Activated naive CD4-positive, alpha-beta T cell treated with anti-CD3 and anti-CD28 coated beads for 36 hours (primary cell): ENCODE measurements around the gene FAM8A1. TPM values are rescaled to one million over a fixed set of nuclear protein-coding genes. Genes with fewer than 3 reads are reported as not detected.

ENCODE experiments used
- CTCF ChIA-PET: fragments of 350-600 bp; sonication (Branson Sonifier 250); formaldehyde crosslinking; loops from one replicate; lab custom pipeline; 2021; ENCODE audit warnings: antibody characterized with exemption; lab: Charles Lee
- DNase-seq: peaks from one replicate; pipeline ENCODE4 v3.0.0-alpha.2; 2020
- H3K27ac Mint-ChIP-seq: one replicate; pipeline ENCODE4 v1.8.0; 2021; ENCODE audit warnings: mild to moderate bottlenecking, mixed read lengths
- H3K27me3 Mint-ChIP-seq: one replicate; pipeline ENCODE4 v1.8.0; 2021; ENCODE audit warnings: low read depth, mixed read lengths
- H3K36me3 Mint-ChIP-seq: one replicate; pipeline ENCODE4 v1.8.0; 2021; ENCODE audit warnings: low read depth, mixed read lengths
- H3K4me1 Mint-ChIP-seq: one replicate; pipeline ENCODE4 v1.8.0; 2021; ENCODE audit warnings: low read depth, mixed read lengths
- H3K4me3 Mint-ChIP-seq: one replicate; pipeline ENCODE4 v1.8.0; 2021; ENCODE audit warnings: mild to moderate bottlenecking, moderate library complexity, mixed read lengths
- H3K9me3 Mint-ChIP-seq: one replicate; pipeline ENCODE4 v1.8.0; 2021; ENCODE audit warnings: mixed read lengths
- intact Hi-C: fragments of 100-400 bp; cut with micrococcal nuclease; formaldehyde crosslinking; loops from one replicate; pipeline ENCODE4 v1.15.1; 2023
- total RNA-seq, 2 experiments: library from RNA; stranded (reverse); gene quantifications; one replicate each; pipeline ENCODE4 v1.2.3, GENCODE V29; 2021

FAM8A1 gene
- total RNA-seq, 2 experiments from 2014 or later = 2.9 to 3.0 TPM

GRCh38 chr6:17606606-17607005 lies 6.5 kb downstream of the FAM8A1 start:
- CTCF ChIA-PET = interaction anchor here (0.6 kb wide), 2 partner anchors 35 to 333 kb away, joined by 3 read pairs; no protein-coding TSS in a partner anchor

GRCh38 chr6:17610835-17611234 lies 10.7 kb downstream of the FAM8A1 start:
- intact Hi-C loops = loop anchor here (5.0 kb wide), 1 partner anchor 41 kb away; no protein-coding TSS in a partner anchor
- Mint-ChIP-seq H3K27ac (no peak overlapping the region), H3K36me3 (peaks cover 12% of the 10 kb centered on the region), H3K9me3 (no peaks in the 10 kb centered on the region), H3K27me3 (no peaks in the 10 kb centered on the region), H3K4me1 (no peaks in the 10 kb centered on the region), H3K4me3 (no peak overlapping the region)
- CTCF ChIA-PET = no interaction called here
- no peak for DNase-seq

More at GRCh38 chr6:17606606-17607005, 6.5 kb downstream of the FAM8A1 start:
- Mint-ChIP-seq H3K27ac (no peak overlapping the region), H3K4me3 (no peak overlapping the region), H3K36me3 (peaks cover 4% of the 10 kb centered on the region), H3K4me1 (peaks cover 23% of the 10 kb centered on the region), H3K27me3 (no peaks in the 10 kb centered on the region), H3K9me3 (no peaks in the 10 kb centered on the region)
- DNase-seq = no peak
- intact Hi-C loops = no loop called here

GRCh38 chr6:17612048-17612447 lies 11.9 kb downstream of the FAM8A1 start:
- no peaks in the 10 kb centered on the region for H3K9me3 Mint-ChIP-seq
- no peak overlapping the region for H3K27ac Mint-ChIP-seq
- intact Hi-C loops = loop anchor here (5.0 kb wide), 1 partner anchor 40 kb away; no protein-coding TSS in a partner anchor
- H3K27me3 Mint-ChIP-seq = no peaks in the 10 kb centered on the region
- DNase-seq = no peak
- H3K4me1 Mint-ChIP-seq = no peaks in the 10 kb centered on the region
- peaks cover 20% of the 10 kb centered on the region for H3K36me3 Mint-ChIP-seq
- CTCF ChIA-PET = no interaction called here
- H3K4me3 Mint-ChIP-seq = no peak overlapping the region

- peaks cover 46% of the 10 kb centered on the region for H3K36me3 Mint-ChIP-seq
- H3K9me3 Mint-ChIP-seq = no peaks in the 10 kb centered on the region
- H3K27me3 Mint-ChIP-seq = no peaks in the 10 kb centered on the region
- H3K4me3 Mint-ChIP-seq = no peak overlapping the region
- CTCF ChIA-PET = no interaction called here
- intact Hi-C loops = no loop called here
- peaks cover 10% of the 10 kb centered on the region for H3K4me1 Mint-ChIP-seq
- DNase-seq = no peak
- no peak overlapping the region for H3K27ac Mint-ChIP-seq
Observed at GRCh38 chr6:17615794-17616193, 15.7 kb downstream of the FAM8A1 start.

GRCh38 chr6:17621003-17621402 lies 20.9 kb downstream of the FAM8A1 start:
- intact Hi-C loops = no loop called here
- Mint-ChIP-seq H3K4me1 (peaks cover 29% of the 10 kb centered on the region), H3K4me3 (no peak overlapping the region), H3K27ac (peak overlapping the region; percentile 30), H3K36me3 (peaks cover 64% of the 10 kb centered on the region), H3K9me3 (no peaks in the 10 kb centered on the region), H3K27me3 (no peaks in the 10 kb centered on the region)
- CTCF ChIA-PET = interaction anchor here (0.6 to 1.3 kb wide), 2 partner anchors 21 to 70 kb away, joined by 3 to 4 read pairs; partner anchors contain the start of gene FAM8A1
- DNase-seq = no peak

- peaks cover 60% of the 10 kb centered on the region for H3K36me3 Mint-ChIP-seq
- intact Hi-C loops = no loop called here
- no peaks in the 10 kb centered on the region for H3K27me3 Mint-ChIP-seq
- no peak overlapping the region for H3K27ac Mint-ChIP-seq
- CTCF ChIA-PET = no interaction called here
- peaks cover 29% of the 10 kb centered on the region for H3K4me1 Mint-ChIP-seq
- no peak overlapping the region for H3K4me3 Mint-ChIP-seq
- no peak for DNase-seq
- H3K9me3 Mint-ChIP-seq = no peaks in the 10 kb centered on the region
Observed at GRCh38 chr6:17622144-17622543, 22.0 kb downstream of the FAM8A1 start.

GRCh38 chr6:17624396-17624795 lies 24.3 kb downstream of the FAM8A1 start:
- Mint-ChIP-seq H3K4me3 (no peak overlapping the region), H3K27ac (no peak overlapping the region), H3K4me1 (peaks cover 27% of the 10 kb centered on the region), H3K9me3 (no peaks in the 10 kb centered on the region), H3K27me3 (no peaks in the 10 kb centered on the region), H3K36me3 (peaks cover 56% of the 10 kb centered on the region)
- no peak for DNase-seq
- CTCF ChIA-PET = interaction anchor here (1.2 kb wide), 1 partner anchor 14 kb away, joined by 3 read pairs; no protein-coding TSS in a partner anchor
- intact Hi-C loops = no loop called here

- no peaks in the 10 kb centered on the region for H3K27me3 Mint-ChIP-seq
- H3K9me3 Mint-ChIP-seq = no peaks in the 10 kb centered on the region
- no peak overlapping the region for H3K4me3 Mint-ChIP-seq
- peaks cover 64% of the 10 kb centered on the region for H3K36me3 Mint-ChIP-seq
- CTCF ChIA-PET = interaction anchor here (1.0 kb wide), 1 partner anchor 16 kb away, joined by 3 read pairs; no protein-coding TSS in a partner anchor
- peaks cover 28% of the 10 kb centered on the region for H3K4me1 Mint-ChIP-seq
- intact Hi-C loops = no loop called here
- no peak for DNase-seq
- no peak overlapping the region for H3K27ac Mint-ChIP-seq
Observed at GRCh38 chr6:17628873-17629272, 28.8 kb downstream of the FAM8A1 start.

GRCh38 chr6:17629824-17630510 lies 29.9 kb downstream of the FAM8A1 start:
- H3K27ac Mint-ChIP-seq = peak overlapping the region; percentile 14
- H3K36me3 Mint-ChIP-seq = peaks cover 63% of the 10 kb centered on the region
- H3K4me3 Mint-ChIP-seq = no peak overlapping the region
- intact Hi-C loops = loop anchor here (5.0 kb wide), 1 partner anchor 42 kb away; no protein-coding TSS in a partner anchor
- H3K9me3 Mint-ChIP-seq = no peaks in the 10 kb centered on the region
- H3K27me3 Mint-ChIP-seq = no peaks in the 10 kb centered on the region
- DNase-seq = no peak
- CTCF ChIA-PET = no interaction called here
- H3K4me1 Mint-ChIP-seq = peaks cover 27% of the 10 kb centered on the region

GRCh38 chr6:17630511-17631073 lies 30.5 kb downstream of the FAM8A1 start:
- intact Hi-C loops = loop anchor here (5.0 kb wide), 1 partner anchor 42 kb away; no protein-coding TSS in a partner anchor
- Mint-ChIP-seq H3K27ac (peak overlapping the region; percentile 50), H3K4me3 (no peak overlapping the region), H3K4me1 (peaks cover 31% of the 10 kb centered on the region), H3K27me3 (no peaks in the 10 kb centered on the region), H3K9me3 (no peaks in the 10 kb centered on the region), H3K36me3 (peaks cover 62% of the 10 kb centered on the region)
- DNase-seq = no peak
- CTCF ChIA-PET = no interaction called here

GRCh38 chr6:17632934-17633333 lies 32.8 kb downstream of the FAM8A1 start:
- H3K4me1 Mint-ChIP-seq = peaks cover 44% of the 10 kb centered on the region
- no peaks in the 10 kb centered on the region for H3K27me3 Mint-ChIP-seq
- DNase-seq = no peak
- no peaks in the 10 kb centered on the region for H3K9me3 Mint-ChIP-seq
- CTCF ChIA-PET = interaction anchor here (0.6 to 1.0 kb wide), 3 partner anchors 27 to 492 kb away, joined by 3 to 4 read pairs (median 3); no protein-coding TSS in a partner anchor
- no peak overlapping the region for H3K27ac Mint-ChIP-seq
- H3K36me3 Mint-ChIP-seq = peaks cover 67% of the 10 kb centered on the region
- H3K4me3 Mint-ChIP-seq = no peak overlapping the region
- intact Hi-C loops = loop anchor here (2.0 to 5.0 kb wide), 3 partner anchors 30 to 74 kb away; partner anchors contain the start of gene NUP153

GRCh38 chr6:17633465-17634188 lies 33.5 kb downstream of the FAM8A1 start:
- peak overlapping the region; percentile 76 for H3K27ac Mint-ChIP-seq
- intact Hi-C loops = loop anchor here (2.0 to 5.0 kb wide), 3 partner anchors 31 to 73 kb away; partner anchors contain the start of gene NUP153
- no peaks in the 10 kb centered on the region for H3K9me3 Mint-ChIP-seq
- CTCF ChIA-PET = interaction anchor here (0.5 to 1.3 kb wide), 4 partner anchors 28 to 150 kb away, joined by 3 to 8 read pairs (median 4); no protein-coding TSS in a partner anchor
- H3K4me3 Mint-ChIP-seq = no peak overlapping the region
- no peaks in the 10 kb centered on the region for H3K27me3 Mint-ChIP-seq
- DNase-seq = peak; percentile 50
- peaks cover 70% of the 10 kb centered on the region for H3K36me3 Mint-ChIP-seq
- peaks cover 47% of the 10 kb centered on the region for H3K4me1 Mint-ChIP-seq
